MM.1S (cell line): ENCODE data around the gene ARHGEF7.

Source experiments
- DNase-seq: peaks from one replicate; pipeline ENCODE4 v3.0.0-alpha.2; 2015
- H2AFZ ChIP-seq: fragments of 300-600 bp; sonication (generic); 2 replicates; pipeline ENCODE4 v1.6.0; 2016; ENCODE audit warnings: antibody characterized with exemption, low read length
- H3F3A ChIP-seq: fragments of 300-600 bp; sonication (generic); 2 replicates; pipeline ENCODE4 v1.6.1; 2016; ENCODE audit warnings: mild to moderate bottlenecking, antibody characterized with exemption, low read length, moderate library complexity, mixed read lengths; ENCODE audit not compliant: insufficient read depth
- H3K27ac ChIP-seq: fragments of 300-600 bp; sonication (generic); 2 replicates; pipeline ENCODE4 v1.5.1; 2016; ENCODE audit warnings: mild to moderate bottlenecking, low read length
- H3K27me3 ChIP-seq: fragments of 300-600 bp; sonication (generic); replicated peaks from 2 replicates; pipeline ENCODE4 v1.6.0; 2016; ENCODE audit warnings: low read length; ENCODE audit not compliant: insufficient read depth
- H3K36me3 ChIP-seq: fragments of 300-600 bp; sonication (generic); replicated peaks from 2 replicates; pipeline ENCODE4 v1.6.1; 2016; ENCODE audit warnings: mild to moderate bottlenecking, low read length, mixed read lengths; ENCODE audit not compliant: insufficient read depth
- H3K4me1 ChIP-seq: fragments of 300-600 bp; sonication (generic); 2 replicates; pipeline ENCODE4 v1.6.1; 2016; ENCODE audit warnings: low read length, mixed read lengths
- H3K4me2 ChIP-seq: fragments of 300-600 bp; sonication (generic); 2 replicates; pipeline ENCODE4 v1.6.0; 2016; ENCODE audit warnings: low read depth, low read length
- H3K4me3 ChIP-seq: fragments of 300-600 bp; sonication (generic); 2 replicates; pipeline ENCODE4 v1.5.1; 2016; ENCODE audit warnings: low read length, mixed read lengths
- H3K79me2 ChIP-seq: fragments of 300-600 bp; sonication (generic); 2 replicates; pipeline ENCODE4 v1.6.1; 2016; ENCODE audit warnings: mixed run types, low read length, mixed read lengths
- H3K9ac ChIP-seq: fragments of 300-600 bp; sonication (generic); 2 replicates; pipeline ENCODE4 v1.6.1; 2016; ENCODE audit warnings: low read length, mixed read lengths
- H3K9me2 ChIP-seq: fragments of 300-600 bp; sonication (generic); replicated peaks from 2 replicates; pipeline ENCODE4 v1.6.1; 2016; ENCODE audit warnings: mild to moderate bottlenecking, low read length, mixed read lengths; ENCODE audit not compliant: insufficient read depth
- H3K9me3 ChIP-seq: fragments of 300-600 bp; sonication (generic); replicated peaks from 2 replicates; pipeline ENCODE4 v1.6.1; 2016; ENCODE audit warnings: mild to moderate bottlenecking, low read length, mixed read lengths; ENCODE audit not compliant: insufficient read depth
- H4K20me1 ChIP-seq: fragments of 300-600 bp; sonication (generic); 2 replicates; pipeline ENCODE4 v1.6.1; 2016; ENCODE audit warnings: mild to moderate bottlenecking, low read length, moderate library complexity, mixed read lengths; ENCODE audit not compliant: insufficient read depth
- EZH2 ChIP-seq: fragments of 300-600 bp; sonication (generic); optimal IDR thresholded peaks from 2 replicates; pipeline ENCODE3; 2017; ENCODE audit warnings: low read depth, mild to moderate bottlenecking, antibody characterized with exemption, low read length, mixed read lengths
- EZH2phosphoT487 ChIP-seq: fragments of 300-600 bp; sonication (generic); IDR thresholded peaks from 2 replicates; pipeline ENCODE4 v1.6.1; 2018; ENCODE audit warnings: antibody characterized with exemption, low read length
- TF ChIP-seq, protein P1 (sequence below): fragments of 300-600 bp; sonication (generic); IDR thresholded peaks from 2 replicates; pipeline ENCODE4 v1.5.1; 2016; ENCODE audit warnings: antibody characterized with exemption, low read length, mixed read lengths

Gene ARHGEF7

DNA sequence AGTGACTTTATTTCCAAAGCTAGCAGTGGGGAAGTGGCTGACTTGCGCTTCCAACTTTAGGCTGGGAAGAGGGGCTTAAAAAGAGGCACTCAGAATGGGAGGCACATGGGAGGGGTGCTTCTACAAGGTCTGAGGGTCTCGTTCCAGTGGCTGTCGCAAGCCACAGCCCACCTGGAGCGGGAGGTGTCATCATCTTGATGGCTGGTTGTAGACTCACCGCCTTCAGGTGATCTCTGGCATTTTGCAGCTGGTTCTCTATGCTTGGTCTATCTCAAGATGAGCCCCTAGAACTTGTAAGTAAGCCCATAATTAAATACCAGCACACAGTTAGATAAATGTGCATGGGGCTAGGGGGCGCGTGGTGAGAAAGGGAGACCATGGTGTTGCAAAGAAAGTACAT, 214.5 kb downstream of the ARHGEF7 start:
- no peaks in the 10 kb centered on the region for H3K36me3 ChIP-seq
- H4K20me1 ChIP-seq = no peaks in the 10 kb centered on the region
- H3K9me3 ChIP-seq = no peaks in the 10 kb centered on the region
- no peaks in the 10 kb centered on the region for H3K9me2 ChIP-seq
- no peak overlapping the region for H3K4me2 ChIP-seq
- H3K27me3 ChIP-seq = no peaks in the 10 kb centered on the region
- DNase-seq = no peak
- no peak overlapping the region for H3K27ac ChIP-seq
- H3K4me3 ChIP-seq = no peak overlapping the region
- H2AFZ ChIP-seq = no peak overlapping the region
- no peak overlapping the region for H3K9ac ChIP-seq
- no peaks in the 10 kb centered on the region for H3K4me1 ChIP-seq
- TF ChIP-seq, protein P1, sequence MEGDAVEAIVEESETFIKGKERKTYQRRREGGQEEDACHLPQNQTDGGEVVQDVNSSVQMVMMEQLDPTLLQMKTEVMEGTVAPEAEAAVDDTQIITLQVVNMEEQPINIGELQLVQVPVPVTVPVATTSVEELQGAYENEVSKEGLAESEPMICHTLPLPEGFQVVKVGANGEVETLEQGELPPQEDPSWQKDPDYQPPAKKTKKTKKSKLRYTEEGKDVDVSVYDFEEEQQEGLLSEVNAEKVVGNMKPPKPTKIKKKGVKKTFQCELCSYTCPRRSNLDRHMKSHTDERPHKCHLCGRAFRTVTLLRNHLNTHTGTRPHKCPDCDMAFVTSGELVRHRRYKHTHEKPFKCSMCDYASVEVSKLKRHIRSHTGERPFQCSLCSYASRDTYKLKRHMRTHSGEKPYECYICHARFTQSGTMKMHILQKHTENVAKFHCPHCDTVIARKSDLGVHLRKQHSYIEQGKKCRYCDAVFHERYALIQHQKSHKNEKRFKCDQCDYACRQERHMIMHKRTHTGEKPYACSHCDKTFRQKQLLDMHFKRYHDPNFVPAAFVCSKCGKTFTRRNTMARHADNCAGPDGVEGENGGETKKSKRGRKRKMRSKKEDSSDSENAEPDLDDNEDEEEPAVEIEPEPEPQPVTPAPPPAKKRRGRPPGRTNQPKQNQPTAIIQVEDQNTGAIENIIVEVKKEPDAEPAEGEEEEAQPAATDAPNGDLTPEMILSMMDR = no peak
- TF ChIP-seq EZH2 = no peak
- TF ChIP-seq EZH2phosphoT487 = no peak
- no peaks in the 10 kb centered on the region for H3K79me2 ChIP-seq
- H3F3A ChIP-seq = no peaks in the 10 kb centered on the region

DNA sequence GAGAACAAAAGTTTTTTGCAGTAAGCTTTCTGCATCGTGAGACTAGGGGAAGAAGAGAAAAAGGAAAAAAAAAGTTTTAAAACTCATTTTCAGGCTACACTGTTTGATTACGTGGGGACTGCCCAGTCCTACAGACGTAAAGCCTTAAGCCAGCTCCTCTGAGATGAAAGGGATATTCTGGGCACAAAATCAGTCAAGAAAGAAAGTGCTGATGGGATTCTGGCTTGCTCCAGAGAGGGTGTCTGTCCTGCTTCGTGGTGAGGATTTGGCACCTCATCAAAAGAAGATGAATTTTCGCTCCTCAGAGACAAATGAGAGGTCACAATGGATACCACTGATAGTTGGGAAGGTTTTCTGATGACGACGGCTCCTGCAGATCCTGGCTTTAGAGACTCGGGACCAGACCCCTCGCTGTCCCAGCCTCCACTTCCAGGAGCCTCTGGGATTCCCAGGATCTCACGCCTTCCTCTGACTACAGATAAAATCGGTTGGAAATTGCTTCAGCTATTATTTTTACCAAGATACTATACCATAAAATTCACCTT, 215.0 kb downstream of the ARHGEF7 start:
- H3K9ac ChIP-seq = no peak overlapping the region
- H3K4me1 ChIP-seq = no peaks in the 10 kb centered on the region
- H3K27me3 ChIP-seq = no peaks in the 10 kb centered on the region
- H3K4me3 ChIP-seq = no peak overlapping the region
- H3K4me2 ChIP-seq = no peak overlapping the region
- no peaks in the 10 kb centered on the region for H3K36me3 ChIP-seq
- no peak overlapping the region for H3K27ac ChIP-seq
- H3K79me2 ChIP-seq = no peaks in the 10 kb centered on the region
- no peak for DNase-seq
- H3K9me2 ChIP-seq = no peaks in the 10 kb centered on the region
- no peak overlapping the region for H2AFZ ChIP-seq
- TF ChIP-seq EZH2phosphoT487 (no peak), EZH2 (no peak)
- TF ChIP-seq, protein P1 = no peak
- H3F3A ChIP-seq = no peaks in the 10 kb centered on the region
- no peaks in the 10 kb centered on the region for H3K9me3 ChIP-seq
- no peaks in the 10 kb centered on the region for H4K20me1 ChIP-seq

DNA sequence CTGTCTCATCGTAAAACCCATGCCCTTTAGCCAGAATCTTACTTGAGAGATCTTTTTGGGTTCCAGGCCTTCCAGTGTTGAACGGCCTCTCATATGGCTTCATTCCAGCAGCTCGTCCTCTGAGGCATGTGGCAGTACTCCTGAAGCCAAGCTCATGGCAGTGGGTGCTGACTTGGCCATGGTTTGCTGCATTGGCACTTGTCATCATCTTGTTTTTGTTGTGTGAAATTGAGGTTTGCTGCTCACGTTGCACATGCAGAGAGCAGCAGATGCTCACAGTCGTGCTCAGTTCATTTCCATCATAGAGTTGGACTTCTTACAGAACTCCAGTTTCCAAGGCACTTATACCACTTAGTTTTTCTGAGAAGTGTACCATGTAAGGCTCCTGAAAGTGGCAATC, 220.2 kb downstream of the ARHGEF7 start:
- Histone ChIP-seq H3K9me2 (no peaks in the 10 kb centered on the region), H3F3A (no peaks in the 10 kb centered on the region), H3K36me3 (no peaks in the 10 kb centered on the region), H3K4me2 (no peak overlapping the region), H3K79me2 (no peaks in the 10 kb centered on the region), H3K27me3 (no peaks in the 10 kb centered on the region), H3K9me3 (no peaks in the 10 kb centered on the region), H3K4me1 (no peaks in the 10 kb centered on the region), H3K9ac (no peak overlapping the region), H3K4me3 (no peak overlapping the region), H4K20me1 (no peaks in the 10 kb centered on the region), H3K27ac (no peak overlapping the region), H2AFZ (no peak overlapping the region)
- no peak for DNase-seq
- no peak for TF ChIP-seq EZH2
- TF ChIP-seq, protein P1 = no peak
- TF ChIP-seq EZH2phosphoT487 = no peak
